ENCODE data around the gene FLG.

DNA sequence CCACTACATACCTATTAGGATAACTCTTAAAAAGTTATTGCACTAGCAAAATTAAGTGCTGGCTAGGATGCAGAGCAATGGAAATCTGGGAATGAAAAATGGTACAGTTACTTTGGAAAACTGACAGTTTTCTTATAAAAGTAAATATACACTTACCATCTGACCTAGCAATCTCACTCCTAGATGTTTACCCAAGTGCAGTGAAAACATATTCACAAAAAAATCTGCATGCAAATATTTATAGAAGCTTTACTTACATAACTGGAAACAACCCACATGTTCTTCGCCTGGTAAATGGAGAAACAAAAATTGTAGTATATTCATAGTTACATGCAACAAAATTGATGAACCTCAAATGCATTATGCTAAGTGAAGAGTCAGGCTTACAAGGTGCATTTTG, 47.6 kb upstream of the FLG start:
- TF ChIP-seq, protein P1, sequence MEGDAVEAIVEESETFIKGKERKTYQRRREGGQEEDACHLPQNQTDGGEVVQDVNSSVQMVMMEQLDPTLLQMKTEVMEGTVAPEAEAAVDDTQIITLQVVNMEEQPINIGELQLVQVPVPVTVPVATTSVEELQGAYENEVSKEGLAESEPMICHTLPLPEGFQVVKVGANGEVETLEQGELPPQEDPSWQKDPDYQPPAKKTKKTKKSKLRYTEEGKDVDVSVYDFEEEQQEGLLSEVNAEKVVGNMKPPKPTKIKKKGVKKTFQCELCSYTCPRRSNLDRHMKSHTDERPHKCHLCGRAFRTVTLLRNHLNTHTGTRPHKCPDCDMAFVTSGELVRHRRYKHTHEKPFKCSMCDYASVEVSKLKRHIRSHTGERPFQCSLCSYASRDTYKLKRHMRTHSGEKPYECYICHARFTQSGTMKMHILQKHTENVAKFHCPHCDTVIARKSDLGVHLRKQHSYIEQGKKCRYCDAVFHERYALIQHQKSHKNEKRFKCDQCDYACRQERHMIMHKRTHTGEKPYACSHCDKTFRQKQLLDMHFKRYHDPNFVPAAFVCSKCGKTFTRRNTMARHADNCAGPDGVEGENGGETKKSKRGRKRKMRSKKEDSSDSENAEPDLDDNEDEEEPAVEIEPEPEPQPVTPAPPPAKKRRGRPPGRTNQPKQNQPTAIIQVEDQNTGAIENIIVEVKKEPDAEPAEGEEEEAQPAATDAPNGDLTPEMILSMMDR (IDR thresholded peaks at IDR 0.05; ENCODE audit: low read length) = no peak
- TF ChIP-seq EZH2phosphoT487 (IDR thresholded peaks at IDR 0.05; ENCODE audit: low read length) = no peak
